Mesenchymal stem cell (in vitro differentiated cells and primary cell): ENCODE measurements around the gene CAPZA1.
A peak's percentile ranks its signal among the peaks of the same experiment; 100 is the strongest.

Experiments
- DNase-seq: peaks from one replicate; pipeline ENCODE4 v3.0.0-alpha.2; 2013
- H2AFZ ChIP-seq: one replicate; pipeline ENCODE4 v1.6.1; 2013; ENCODE audit warnings: low read depth, mild to moderate bottlenecking, control low read depth, inconsistent platforms, low read length, moderate library complexity
- H2AK5ac ChIP-seq: 2 replicates; pipeline ENCODE4 v1.6.1; 2013; ENCODE audit warnings: low read length, moderate library complexity, mild to moderate bottlenecking, inconsistent platforms; ENCODE audit not compliant: severe bottlenecking
- H2BK120ac ChIP-seq: one replicate; pipeline ENCODE4 v1.6.1; 2013; ENCODE audit warnings: low read depth, mild to moderate bottlenecking, inconsistent platforms, low read length, moderate library complexity
- H2BK12ac ChIP-seq, 2 experiments: one replicate each; pipeline ENCODE4 v1.6.1; 2013; ENCODE audit warnings: inconsistent platforms in 2 of 2, low read length in 2 of 2, mild to moderate bottlenecking in 2 of 2, moderate library complexity in 2 of 2, control low read depth in 1 of 2
- H2BK15ac ChIP-seq: one replicate; pipeline ENCODE4 v1.6.1; 2013; ENCODE audit warnings: mild to moderate bottlenecking, low read depth, inconsistent platforms; ENCODE audit not compliant: poor library complexity, severe bottlenecking
- H2BK5ac ChIP-seq: 2 replicates; pipeline ENCODE4 v1.6.1; 2013; ENCODE audit warnings: low read depth, mild to moderate bottlenecking, low read length, control low read depth, inconsistent platforms; ENCODE audit not compliant: poor library complexity, severe bottlenecking
- H3K14ac ChIP-seq, 2 experiments: one replicate each; pipeline ENCODE4 v1.6.1; 2013; ENCODE audit warnings: inconsistent platforms in 2 of 2, low read length in 2 of 2, control low read depth in 1 of 2, mild to moderate bottlenecking in 1 of 2, moderate library complexity in 1 of 2
- H3K18ac ChIP-seq, 2 experiments: one replicate each; pipeline ENCODE4 v1.6.1; 2013; ENCODE audit warnings: inconsistent platforms in 2 of 2, low read length in 2 of 2, control low read depth in 1 of 2, low read depth in 1 of 2, mild to moderate bottlenecking in 1 of 2
- H3K23ac ChIP-seq, 2 experiments: one replicate each; pipeline ENCODE4 v1.6.1; 2013; ENCODE audit warnings: inconsistent platforms in 2 of 2, low read length in 2 of 2, mild to moderate bottlenecking in 2 of 2, moderate library complexity in 2 of 2, control low read depth in 1 of 2
- H3K27ac ChIP-seq: 2 replicates; pipeline ENCODE4 v1.5.1; 2013; ENCODE audit warnings: mild to moderate bottlenecking, moderate library complexity, low read length, control low read depth, inconsistent platforms; ENCODE audit not compliant: poor library complexity, severe bottlenecking
- H3K27me3 ChIP-seq, 2 experiments: 2 replicates each; pipeline versions ENCODE4 v1.6.1 to v1.7.0; 2013; ENCODE audit warnings: low read length in 2 of 2, mild to moderate bottlenecking in 2 of 2, moderate library complexity in 2 of 2, control low read depth in 1 of 2, inconsistent platforms in 1 of 2; ENCODE audit not compliant: control insufficient read depth in 1 of 2, insufficient read depth in 1 of 2
- H3K36me3 ChIP-seq, 2 experiments: 2 replicates each; pipeline versions ENCODE4 v1.6.1 to v1.7.0; 2013; ENCODE audit warnings: low read length in 2 of 2, control low read depth in 1 of 2, inconsistent platforms in 1 of 2, low read depth in 1 of 2, mild to moderate bottlenecking in 1 of 2; ENCODE audit not compliant: insufficient read depth in 2 of 2, control insufficient read depth in 1 of 2
- H3K4ac ChIP-seq, 2 experiments: one replicate each; pipeline ENCODE4 v1.6.1; 2013; ENCODE audit warnings: inconsistent platforms in 2 of 2, low read length in 2 of 2, mild to moderate bottlenecking in 2 of 2, moderate library complexity in 2 of 2, control low read depth in 1 of 2, low read depth in 1 of 2
- H3K4me1 ChIP-seq: 2 replicates; pipeline ENCODE4 v1.6.1; 2013; ENCODE audit warnings: low read depth, low read length, control low read depth; ENCODE audit not compliant: control insufficient read depth, insufficient read depth
- H3K4me2 ChIP-seq: 2 replicates; pipeline ENCODE4 v1.6.1; 2013; ENCODE audit warnings: low read length, mild to moderate bottlenecking, inconsistent platforms; ENCODE audit not compliant: poor library complexity, severe bottlenecking
- H3K4me3 ChIP-seq, 2 experiments: 2 replicates each; pipeline versions ENCODE4 v1.5.1 to v1.7.0; 2013; ENCODE audit warnings: low read length in 2 of 2, mild to moderate bottlenecking in 2 of 2, control low read depth in 1 of 2, low read depth in 1 of 2; ENCODE audit not compliant: insufficient read depth in 1 of 2
- H3K79me1 ChIP-seq: replicated peaks from 2 replicates; pipeline ENCODE4 v1.6.1; 2013; ENCODE audit warnings: mild to moderate bottlenecking, control low read depth, low read length, inconsistent platforms; ENCODE audit not compliant: poor library complexity, severe bottlenecking
- H3K9ac ChIP-seq: 2 replicates; pipeline ENCODE4 v1.7.0; 2013; ENCODE audit warnings: mild to moderate bottlenecking, low read length, moderate library complexity
- H3K9me3 ChIP-seq: 2 replicates; pipeline ENCODE4 v1.7.0; 2013; ENCODE audit warnings: mild to moderate bottlenecking, low read length; ENCODE audit not compliant: control insufficient read depth
- H4K8ac ChIP-seq: one replicate; pipeline ENCODE4 v1.6.1; 2013; ENCODE audit warnings: inconsistent platforms, mild to moderate bottlenecking, low read length, moderate library complexity
- H4K91ac ChIP-seq: one replicate; pipeline ENCODE4 v1.6.1; 2013; ENCODE audit warnings: mild to moderate bottlenecking, low read length, inconsistent platforms
- WGBS: methylation state at CpG from one replicate; pipeline ENCODE4 v1.1.7; 2013; ENCODE audit warnings: mixed read lengths; 5-methylcytosine and 5-hydroxymethylcytosine counted together

CAPZA1 gene

DNA sequence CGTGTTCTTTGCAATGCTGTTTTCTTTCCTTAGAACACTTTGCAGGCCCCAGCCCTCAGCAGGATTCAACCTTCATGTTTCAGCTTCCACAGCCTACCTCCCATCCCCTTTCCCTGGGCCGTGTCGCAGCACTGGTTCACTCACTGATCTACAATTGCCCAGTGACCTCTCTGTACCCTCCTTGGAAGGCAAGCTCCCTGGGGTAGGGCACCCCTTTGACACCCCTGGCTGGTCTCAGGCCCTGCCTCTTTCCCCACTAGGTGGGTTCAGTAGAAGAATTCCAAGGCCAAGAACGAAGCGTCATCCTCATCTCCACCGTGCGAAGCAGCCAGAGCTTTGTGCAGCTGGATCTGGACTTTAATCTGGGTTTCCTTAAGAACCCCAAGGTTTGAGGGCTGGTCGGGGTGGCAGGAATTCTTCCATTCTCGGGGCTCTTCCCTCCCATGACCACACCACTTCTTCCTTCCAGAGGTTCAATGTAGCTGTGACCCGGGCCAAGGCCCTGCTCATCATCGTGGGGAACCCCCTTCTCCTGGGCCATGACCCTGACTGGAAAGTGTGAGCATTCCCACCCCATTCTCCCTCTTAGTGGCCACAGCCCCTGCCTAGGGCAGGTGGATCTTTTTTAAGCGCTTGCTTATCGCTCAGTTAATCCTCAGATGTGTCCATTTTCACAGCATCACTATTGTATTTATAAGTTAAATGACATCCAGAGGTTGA lies 80.0 kb downstream of the CAPZA1 start:
- H3K4ac ChIP-seq = no peak overlapping the region
- no peak overlapping the region for H3K4me2 ChIP-seq
- H2BK12ac ChIP-seq = peak overlapping the region in 1 of 2 experiments; percentile 35

DNA sequence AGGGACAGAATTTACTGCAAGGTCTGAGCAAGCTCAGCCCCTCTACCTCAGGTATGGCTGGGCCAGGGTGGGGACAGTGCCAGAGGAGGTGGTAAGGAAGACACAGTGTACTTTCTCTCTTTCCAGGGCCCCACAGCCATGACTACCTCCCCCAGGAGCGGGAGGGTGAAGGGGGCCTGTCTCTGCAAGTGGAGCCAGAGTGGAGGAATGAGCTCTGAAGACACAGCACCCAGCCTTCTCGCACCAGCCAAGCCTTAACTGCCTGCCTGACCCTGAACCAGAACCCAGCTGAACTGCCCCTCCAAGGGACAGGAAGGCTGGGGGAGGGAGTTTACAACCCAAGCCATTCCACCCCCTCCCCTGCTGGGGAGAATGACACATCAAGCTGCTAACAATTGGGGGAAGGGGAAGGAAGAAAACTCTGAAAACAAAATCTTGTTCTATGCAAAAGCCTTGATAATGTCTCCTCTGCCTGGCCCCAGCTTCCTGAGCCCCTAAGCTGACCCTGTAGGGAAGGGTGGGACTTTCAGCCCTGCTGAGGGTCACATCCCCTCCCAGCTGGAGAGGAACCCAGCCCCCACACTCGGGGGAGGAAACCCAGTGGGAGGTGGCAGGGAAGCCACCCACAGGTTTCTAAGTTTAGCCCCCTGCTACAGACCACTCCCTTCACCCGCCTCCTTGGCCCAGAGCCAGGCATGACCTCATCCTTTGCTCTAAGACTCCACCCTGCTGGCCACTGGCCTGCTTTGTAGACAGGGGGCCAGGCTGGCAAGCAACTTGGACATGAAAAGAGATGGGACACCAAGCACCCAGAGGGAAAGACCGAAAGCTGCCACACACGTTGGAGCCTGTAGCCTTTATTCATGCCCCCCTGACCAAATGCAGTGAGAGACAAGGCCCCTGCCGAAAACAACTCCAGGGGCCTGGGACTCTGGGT lies 80.9 kb downstream of the CAPZA1 start:
- Histone ChIP-seq H3K9me3 (no peaks in the 10 kb centered on the region), H3K18ac (peak overlapping the region; percentile 78 to 87), H3K4ac (peak overlapping the region; percentile 35 to 57), H2AK5ac (peak overlapping the region; percentile 82), H2BK15ac (peak overlapping the region; percentile 29), H2AFZ (no peak overlapping the region), H3K36me3 (peaks cover 73% of the 10 kb centered on the region in 2 experiments), H2BK12ac (peak overlapping the region in 1 of 2 experiments; percentile 55), H3K14ac (no peak overlapping the region), H3K23ac (no peak overlapping the region), H3K9ac (peak overlapping the region; percentile 62), H4K91ac (peak overlapping the region; percentile 30), H2BK120ac (peak overlapping the region; percentile 50), H3K79me1 (peaks cover 1% of the 10 kb centered on the region), H3K27ac (peak overlapping the region; percentile 89), H3K4me3 (no peak overlapping the region), H3K4me1 (peaks cover 53% of the 10 kb centered on the region), H3K27me3 (no peaks in the 10 kb centered on the region), H2BK5ac (no peak overlapping the region), H3K4me2 (peak overlapping the region; percentile 35), H4K8ac (peak overlapping the region; percentile 81)
- DNase-seq = peak; percentile 98
- WGBS = 11% methylated on average over 5 of the region's 7 CpGs

More for the DNA sequence above, 80.0 kb downstream of the CAPZA1 start:
- peak overlapping the region; percentile 7 for H4K8ac ChIP-seq
- H3K27me3 ChIP-seq = no peaks in the 10 kb centered on the region
- peaks cover 5% of the 10 kb centered on the region for H3K79me1 ChIP-seq
- H2BK5ac ChIP-seq = no peak overlapping the region
- peaks cover 51% of the 10 kb centered on the region for H3K4me1 ChIP-seq
- H2AFZ ChIP-seq = no peak overlapping the region
- peak overlapping the region; percentile 45 for H2BK120ac ChIP-seq
- H3K9ac ChIP-seq = peak overlapping the region; percentile 62
- peak overlapping the region; percentile 24 for H2AK5ac ChIP-seq
- H3K4me3 ChIP-seq = no peak overlapping the region
- peak overlapping the region; percentile 60 for H2BK15ac ChIP-seq
- peak overlapping the region; percentile 52 for H4K91ac ChIP-seq
- H3K23ac ChIP-seq = peak overlapping the region in 1 of 2 experiments; percentile 23
- DNase-seq = peak; percentile 27
- H3K36me3 ChIP-seq = peaks cover 82 to 83% of the 10 kb centered on the region in 2 experiments
- peak overlapping the region; percentile 23 to 64 for H3K18ac ChIP-seq
- H3K27ac ChIP-seq = peak overlapping the region; percentile 89
- H3K9me3 ChIP-seq = no peaks in the 10 kb centered on the region
- H3K14ac ChIP-seq = no peak overlapping the region
- WGBS = 92% methylated on average over 13 of the region's 13 CpGs

DNA sequence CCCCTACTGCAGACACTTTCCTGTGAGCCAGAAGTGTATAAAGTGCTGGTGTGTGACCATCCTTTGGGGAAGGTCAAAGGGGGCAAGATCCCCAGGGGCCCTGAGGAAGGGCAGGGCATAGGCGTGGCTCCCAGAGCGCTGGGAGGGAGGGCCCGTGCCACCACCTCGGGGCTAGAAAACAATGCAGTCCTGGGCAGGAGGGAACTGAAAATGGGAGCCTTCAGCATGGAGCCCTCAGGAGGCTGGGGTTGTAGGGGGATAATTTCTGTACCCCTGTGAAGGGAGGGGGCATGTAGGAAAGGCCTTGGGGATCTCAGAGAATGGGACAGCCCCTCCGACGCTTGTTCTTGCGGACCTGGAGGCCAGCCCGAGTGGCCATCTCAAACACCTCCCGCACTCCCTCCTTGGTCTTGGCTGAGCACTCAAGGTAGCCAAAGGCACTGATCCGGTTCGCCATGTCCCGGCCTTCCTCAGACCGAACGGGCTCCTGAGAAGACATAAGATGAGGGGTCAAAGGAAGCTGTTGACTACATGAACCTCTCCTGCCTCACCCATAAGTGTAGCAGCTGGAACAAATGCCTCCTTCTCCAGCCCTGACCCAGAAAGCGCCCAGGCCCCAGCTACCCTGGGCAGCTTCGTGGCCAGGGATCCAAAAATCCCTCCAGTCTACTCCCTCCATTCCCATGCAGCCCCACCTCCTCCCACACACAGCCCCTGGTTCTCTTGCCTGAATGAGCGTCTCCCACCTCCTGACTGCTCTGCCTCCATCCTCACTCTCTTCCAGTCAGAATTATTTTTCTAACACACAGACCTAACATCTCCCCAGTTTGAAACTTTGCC lies 81.8 kb downstream of the CAPZA1 start:
- Histone ChIP-seq H3K4ac (peak overlapping the region; percentile 35 to 57), H2BK120ac (peak overlapping the region; percentile 50), H2AFZ (no peak overlapping the region), H2BK15ac (peak overlapping the region; percentile 29), H3K9me3 (no peaks in the 10 kb centered on the region), H4K8ac (peak overlapping the region; percentile 81), H4K91ac (peak overlapping the region; percentile 30), H3K4me2 (no peak overlapping the region), H3K4me1 (peaks cover 57% of the 10 kb centered on the region), H3K36me3 (peaks cover 64 to 66% of the 10 kb centered on the region in 2 experiments), H3K18ac (peak overlapping the region; percentile 65 to 78), H2BK5ac (no peak overlapping the region), H2BK12ac (peak overlapping the region in 1 of 2 experiments; percentile 55), H3K27ac (peak overlapping the region; percentile 89), H3K79me1 (peaks cover 1% of the 10 kb centered on the region), H2AK5ac (peak overlapping the region; percentile 82), H3K27me3 (no peaks in the 10 kb centered on the region), H3K4me3 (no peak overlapping the region), H3K14ac (peak overlapping the region in 1 of 2 experiments; percentile 82), H3K23ac (no peak overlapping the region), H3K9ac (peak overlapping the region; percentile 62)
- DNase-seq = no peak
- WGBS = 74% methylated on average over 17 of the region's 17 CpGs
